ENCODE measurements around the gene HMCN1. TPM values are rescaled to one million over a fixed set of nuclear protein-coding genes. Genes with fewer than 3 reads are reported as not detected.

Gene HMCN1
- polyA plus RNA-seq, 3 donors: 37.3 to 51.2 (median 46.1) TPM

GRCh38 chr1:186089940-186090339 is 355.7 kb downstream of the HMCN1 start:
- no peak for DNase-seq

- no peak for DNase-seq
Measured at GRCh38 chr1:186091222-186091720, 357.1 kb downstream of the HMCN1 start.

GRCh38 chr1:186093437-186093836 is 359.2 kb downstream of the HMCN1 start:
- DNase-seq: no peak

- no peak for DNase-seq
Measured at GRCh38 chr1:186094172-186094571, 360.0 kb downstream of the HMCN1 start.

- DNase-seq: no peak
Measured at GRCh38 chr1:186099336-186100104, 365.3 kb downstream of the HMCN1 start.

- no peak for DNase-seq
Measured at GRCh38 chr1:186102107-186102506, 367.9 kb downstream of the HMCN1 start.

- peak; percentile 21 for DNase-seq
Measured at GRCh38 chr1:186102547-186103148, 368.5 kb downstream of the HMCN1 start.

GRCh38 chr1:186104459-186104858 is 370.3 kb downstream of the HMCN1 start:
- no peak for DNase-seq

- DNase-seq: no peak
Measured at GRCh38 chr1:186112280-186112679, 378.1 kb downstream of the HMCN1 start.

- no peak for DNase-seq
Measured at GRCh38 chr1:186113461-186113860, 379.3 kb downstream of the HMCN1 start.

GRCh38 chr1:186118724-186119123 is 384.5 kb downstream of the HMCN1 start:
- no peak for DNase-seq

GRCh38 chr1:186122837-186123236 is 388.6 kb downstream of the HMCN1 start:
- DNase-seq: no peak

GRCh38 chr1:186125035-186125434 is 390.8 kb downstream of the HMCN1 start:
- no peak for DNase-seq

GRCh38 chr1:186125511-186125910 is 391.3 kb downstream of the HMCN1 start:
- DNase-seq: no peak

GRCh38 chr1:186129758-186130157 is 395.6 kb downstream of the HMCN1 start:
- no peak for DNase-seq

GRCh38 chr1:186139115-186139514 is 404.9 kb downstream of the HMCN1 start:
- DNase-seq: no peak

- no peak for DNase-seq
Measured at GRCh38 chr1:186139701-186140100, 405.5 kb downstream of the HMCN1 start.

GRCh38 chr1:186142159-186142558 is 408.0 kb downstream of the HMCN1 start:
- DNase-seq: no peak

- DNase-seq: no peak
Measured at GRCh38 chr1:186142916-186143315, 408.7 kb downstream of the HMCN1 start.

- DNase-seq: no peak
Measured at GRCh38 chr1:186143481-186143880, 409.3 kb downstream of the HMCN1 start.

- DNase-seq: no peak
Measured at GRCh38 chr1:186144505-186144904, 410.3 kb downstream of the HMCN1 start.

GRCh38 chr1:186146974-186147373 is 412.8 kb downstream of the HMCN1 start:
- DNase-seq: no peak

- DNase-seq: no peak
Measured at GRCh38 chr1:186149591-186149990, 415.4 kb downstream of the HMCN1 start.

GRCh38 chr1:186152227-186152619 is 418.0 kb downstream of the HMCN1 start:
- no peak for DNase-seq
